ENCODE measurements around the gene YDJC. TPM values are rescaled to one million over a fixed set of nuclear protein-coding genes. Genes with fewer than 3 reads are reported as not detected.

Gene YDJC
- total and polyA plus RNA-seq, 9 of the 15 experiments (the other 6 are each of a cell fraction or from before 2014, with no cell fraction given): 13.5 to 871 (median 164) TPM

- TF ChIP-seq SP2 (IDR thresholded peaks at IDR 0.05; ENCODE audit: extremely low read depth, low read depth, low read length, poor library complexity, severe bottlenecking) (peak; percentile 23), ELF4 (CRISPR knock-in tag; IDR thresholded peaks at IDR 0.05) (no peak), ZNF696 (CRISPR knock-in tag; conservative IDR thresholded peaks at IDR 0.05) (no peak), PREB (CRISPR knock-in tag; IDR thresholded peaks at IDR 0.05) (no peak), HNRNPH1 (optimal IDR thresholded peaks at IDR 0.05; ENCODE audit: low read depth, low read length) (no peak), NRF1 (conservative IDR thresholded peaks at IDR 0.05 in 1 of 2, IDR thresholded peaks at IDR 0.05 in 1 of 2) (no peak), ZNF655 (CRISPR knock-in tag; IDR thresholded peaks at IDR 0.05) (no peak), NCOA1 (IDR thresholded peaks at IDR 0.05; ENCODE audit: low read depth) (no peak), RAD51 (IDR thresholded peaks at IDR 0.05; ENCODE audit: borderline replicate concordance, low read depth) (no peak), ZNF518B (CRISPR knock-in tag; IDR thresholded peaks at IDR 0.05) (no peak), NFE2 (IDR thresholded peaks at IDR 0.05; ENCODE audit: low read depth) (no peak), STAT5B (CRISPR knock-in tag; IDR thresholded peaks at IDR 0.05) (no peak), POLR2B (IDR thresholded peaks at IDR 0.05; ENCODE audit: low read depth, partially characterized antibody) (no peak), ZNF764 (CRISPR knock-in tag; IDR thresholded peaks at IDR 0.05; ENCODE audit: low read depth) (no peak), RBBP5 (IDR thresholded peaks at IDR 0.05; ENCODE audit: borderline replicate concordance, insufficient read depth, low read length, poor library complexity, severe bottlenecking) (peak; percentile 9), KDM2B (CRISPR knock-in tag; IDR thresholded peaks at IDR 0.05) (no peak), MYNN (IDR thresholded peaks at IDR 0.05) (no peak), MYNN (CRISPR knock-in tag; IDR thresholded peaks at IDR 0.05) (0 out of 2 replicates have a peak, but pooled peaks have one; percentile 31), NELFE (IDR thresholded peaks at IDR 0.05; ENCODE audit: insufficient read depth, insufficient read length) (no peak)
Measured at GRCh38 chr22:21612858-21613257, 17.0 kb downstream of the YDJC start (continued).

Measured in K562 (cell line).